ENCODE data around the gene TSEN34. TPM values are rescaled to one million over a fixed set of nuclear protein-coding genes. Genes with fewer than 3 reads are reported as not detected.

The TSEN34 gene
- 56.9 and 64.7 TPM in 2 replicates for total RNA-seq (2021)
- percentile 69 among the genes with signal in this experiment for Bru-seq, nascent RNA
- percentile 73 among the genes with signal in this experiment for BruChase-seq, experiment 1, labeled RNA remaining after a 2-hour chase
- percentile 87 among the genes with signal in this experiment for BruChase-seq, experiment 2, labeled RNA remaining after a 6-hour chase
- long read RNA-seq, transcript TSEN34-203 (4 exons, 1,349 nt): major isoform, 190 of 241 reads
- long read RNA-seq, transcript TSEN34-201 (5 exons, 2,294 nt): minor isoform, 27 of 241 reads
- long read RNA-seq, partial matches to known transcripts: 11 of 241 reads
- long read RNA-seq, other reads (novel, unspliced or antisense): 9 of 241 reads

DNA sequence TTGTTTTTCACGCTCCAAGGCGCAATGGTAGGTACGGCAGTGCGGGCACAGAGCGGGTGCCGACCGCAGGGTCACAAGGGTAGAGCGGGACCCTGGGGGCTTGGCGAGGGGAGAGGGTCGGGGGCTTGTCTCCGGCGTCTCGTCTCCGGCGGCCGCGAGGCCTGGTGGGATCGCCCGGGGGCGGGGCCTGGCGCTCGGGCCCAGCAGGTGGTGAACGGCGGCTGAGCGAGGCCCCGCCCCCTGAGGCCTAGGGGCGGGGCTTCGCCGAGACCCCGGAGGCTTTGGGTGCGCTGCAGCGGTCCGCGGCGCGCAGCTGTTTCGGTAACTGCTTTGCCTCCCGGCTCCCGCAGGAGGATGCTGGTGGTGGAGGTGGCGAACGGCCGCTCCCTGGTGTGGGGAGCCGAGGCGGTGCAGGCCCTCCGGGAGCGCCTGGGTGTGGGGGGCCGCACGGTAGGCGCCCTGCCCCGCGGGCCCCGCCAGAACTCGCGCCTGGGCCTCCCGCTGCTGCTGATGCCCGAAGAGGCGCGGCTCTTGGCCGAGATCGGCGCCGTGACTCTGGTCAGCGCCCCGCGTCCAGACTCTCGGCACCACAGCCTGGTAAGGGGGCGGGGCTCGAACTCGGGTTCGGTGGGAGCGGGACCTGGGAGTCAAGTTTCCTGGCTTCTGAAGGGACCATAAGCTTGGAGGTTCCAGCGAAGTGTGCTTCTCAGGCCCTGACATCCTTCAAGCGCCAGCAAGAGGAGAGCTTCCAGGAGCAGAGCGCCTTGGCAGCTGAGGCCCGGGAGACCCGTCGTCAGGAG lies at the start of gene TSEN34:
TSS of gene TSEN34 (plus strand) at position 298 of the 800 bp plus-strand sequence. CDS start at position 355, 57 bp downstream.
- ChIA-PET POLR2A (ENCODE audit: low non-redundant PET) (interaction anchor here (1.0 kb wide), 2 partner anchors 10 to 11 kb away, joined by 3 to 5 read pairs; partner anchors contain the start of gene RPS9), CTCF (no interaction called here)
- peak; percentile 85 for DNase-seq (ENCODE audit: low spot score)

DNA sequence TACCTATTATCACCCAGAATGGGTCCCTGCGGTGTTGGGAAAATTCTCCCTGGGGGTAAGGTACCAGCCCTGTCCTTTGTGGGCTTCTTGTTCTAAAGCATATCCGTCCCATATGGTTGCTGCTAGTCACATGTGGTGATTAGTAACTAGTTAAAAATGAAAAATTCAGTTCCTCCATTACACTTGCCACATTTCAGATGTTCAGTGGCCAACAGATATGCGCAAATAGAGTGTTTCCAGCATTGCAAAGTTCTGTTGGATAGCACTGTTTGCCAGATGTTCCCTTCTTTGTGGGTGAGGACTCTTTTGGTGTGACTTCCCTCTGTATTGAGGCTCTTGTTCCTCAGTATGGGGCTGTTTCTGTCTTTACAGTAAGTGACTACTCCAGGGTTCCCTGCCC lies 49.8 kb upstream of the TSEN34 start:
- BruUV-seq (replicated peaks): no TSS peak
- Histone ChIP-seq H3K27ac (ENCODE audit: low read depth, low read length, poor library complexity, severe bottlenecking) (no peak overlapping the region), H3K4me3 (ENCODE audit: low read depth, low read length, poor library complexity, severe bottlenecking) (no peak overlapping the region), H3K4me1 (ENCODE audit: insufficient read depth, low read length, poor library complexity, severe bottlenecking) (peaks cover 12% of the 10 kb centered on the region), H3K27me3 (replicated peaks; ENCODE audit: insufficient read depth, low read depth, low read length, poor library complexity) (no peaks in the 10 kb centered on the region), H3K9me3 (ENCODE audit: low read depth, low read length, poor library complexity, severe bottlenecking) (no peaks in the 10 kb centered on the region), H3K36me3 (ENCODE audit: insufficient read depth, low read length, poor library complexity, severe bottlenecking) (peaks cover 64% of the 10 kb centered on the region)
- POLR2A ChIA-PET (ENCODE audit: low non-redundant PET): no interaction called here
- intact Hi-C loops (cut with micrococcal nuclease; ENCODE audit: unreplicated experiment): no loop called here
- DNase-seq (ENCODE audit: low spot score): no peak
- no peak for TF ChIP-seq EZH2 (IDR thresholded peaks at IDR 0.05; ENCODE audit: borderline replicate concordance, low read depth, low read length, poor library complexity, severe bottlenecking)
- TF ChIP-seq, protein P1, sequence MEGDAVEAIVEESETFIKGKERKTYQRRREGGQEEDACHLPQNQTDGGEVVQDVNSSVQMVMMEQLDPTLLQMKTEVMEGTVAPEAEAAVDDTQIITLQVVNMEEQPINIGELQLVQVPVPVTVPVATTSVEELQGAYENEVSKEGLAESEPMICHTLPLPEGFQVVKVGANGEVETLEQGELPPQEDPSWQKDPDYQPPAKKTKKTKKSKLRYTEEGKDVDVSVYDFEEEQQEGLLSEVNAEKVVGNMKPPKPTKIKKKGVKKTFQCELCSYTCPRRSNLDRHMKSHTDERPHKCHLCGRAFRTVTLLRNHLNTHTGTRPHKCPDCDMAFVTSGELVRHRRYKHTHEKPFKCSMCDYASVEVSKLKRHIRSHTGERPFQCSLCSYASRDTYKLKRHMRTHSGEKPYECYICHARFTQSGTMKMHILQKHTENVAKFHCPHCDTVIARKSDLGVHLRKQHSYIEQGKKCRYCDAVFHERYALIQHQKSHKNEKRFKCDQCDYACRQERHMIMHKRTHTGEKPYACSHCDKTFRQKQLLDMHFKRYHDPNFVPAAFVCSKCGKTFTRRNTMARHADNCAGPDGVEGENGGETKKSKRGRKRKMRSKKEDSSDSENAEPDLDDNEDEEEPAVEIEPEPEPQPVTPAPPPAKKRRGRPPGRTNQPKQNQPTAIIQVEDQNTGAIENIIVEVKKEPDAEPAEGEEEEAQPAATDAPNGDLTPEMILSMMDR (conservative IDR thresholded peaks at IDR 0.05; ENCODE audit: low read depth, low read length): no peak
- CTCF ChIA-PET: no interaction called here

More for the DNA sequence above, at the start of gene TSEN34:
- intact Hi-C loops (cut with micrococcal nuclease; ENCODE audit: unreplicated experiment): no loop called here
- TSS peak; percentile 42 for BruUV-seq (replicated peaks)
- peaks cover 17% of the 10 kb centered on the region for H3K4me1 ChIP-seq (ENCODE audit: insufficient read depth, low read length, poor library complexity, severe bottlenecking)
- no peaks in the 10 kb centered on the region for H3K9me3 ChIP-seq (ENCODE audit: low read depth, low read length, poor library complexity, severe bottlenecking)
- H3K27ac ChIP-seq (ENCODE audit: low read depth, low read length, poor library complexity, severe bottlenecking): peak within 1 kb of the TSS; percentile 98
- H3K4me3 ChIP-seq (ENCODE audit: low read depth, low read length, poor library complexity, severe bottlenecking): peak within 1 kb of the TSS; percentile 91
- peaks cover 21% of the 10 kb centered on the region for H3K36me3 ChIP-seq (ENCODE audit: insufficient read depth, low read length, poor library complexity, severe bottlenecking)
- H3K27me3 ChIP-seq (replicated peaks; ENCODE audit: insufficient read depth, low read depth, low read length, poor library complexity): no peaks in the 10 kb centered on the region
- TF ChIP-seq EZH2 (IDR thresholded peaks at IDR 0.05; ENCODE audit: borderline replicate concordance, low read depth, low read length, poor library complexity, severe bottlenecking): no peak
- TF ChIP-seq, protein P1 (conservative IDR thresholded peaks at IDR 0.05; ENCODE audit: low read depth, low read length): no peak

DNA sequence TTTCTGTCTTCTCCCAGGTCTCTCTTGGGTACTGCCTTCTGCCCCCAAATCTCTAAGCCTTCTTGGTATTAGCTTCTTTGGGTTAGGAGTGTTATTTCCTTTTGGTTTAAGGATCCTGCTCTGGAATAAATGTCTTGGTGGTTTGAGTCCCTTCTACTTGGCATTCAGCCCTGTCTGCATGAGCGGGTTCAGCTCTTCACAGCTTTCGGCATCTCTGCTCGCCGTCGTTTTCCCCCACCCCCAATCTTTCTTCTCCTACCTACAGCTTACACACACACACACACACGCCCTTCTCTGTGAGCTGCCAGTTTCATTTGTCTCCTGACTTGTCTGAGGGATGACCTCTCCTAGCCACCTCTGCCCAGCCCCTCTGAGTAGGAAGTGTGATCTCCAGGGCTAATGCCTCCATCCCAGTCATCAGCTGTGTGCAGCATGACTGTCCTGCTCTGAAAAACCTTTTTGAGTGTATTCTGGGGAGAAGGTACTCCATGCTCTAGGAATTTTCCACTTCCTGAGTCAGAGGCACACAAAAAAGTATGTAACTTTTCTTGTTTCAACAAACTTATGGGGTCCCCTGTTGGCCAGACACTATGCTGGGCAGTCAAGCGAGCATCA lies 48.8 kb upstream of the TSEN34 start:
- ChIA-PET POLR2A (ENCODE audit: low non-redundant PET) (no interaction called here), CTCF (no interaction called here)
- BruUV-seq (replicated peaks): no TSS peak
- Histone ChIP-seq H3K27ac (ENCODE audit: low read depth, low read length, poor library complexity, severe bottlenecking) (no peak overlapping the region), H3K36me3 (ENCODE audit: insufficient read depth, low read length, poor library complexity, severe bottlenecking) (peaks cover 73% of the 10 kb centered on the region), H3K4me3 (ENCODE audit: low read depth, low read length, poor library complexity, severe bottlenecking) (no peak overlapping the region), H3K4me1 (ENCODE audit: insufficient read depth, low read length, poor library complexity, severe bottlenecking) (peaks cover 12% of the 10 kb centered on the region), H3K9me3 (ENCODE audit: low read depth, low read length, poor library complexity, severe bottlenecking) (no peaks in the 10 kb centered on the region), H3K27me3 (replicated peaks; ENCODE audit: insufficient read depth, low read depth, low read length, poor library complexity) (no peaks in the 10 kb centered on the region)
- no peak for DNase-seq (ENCODE audit: low spot score)
- intact Hi-C loops (cut with micrococcal nuclease; ENCODE audit: unreplicated experiment): no loop called here
- no peak for TF ChIP-seq EZH2 (IDR thresholded peaks at IDR 0.05; ENCODE audit: borderline replicate concordance, low read depth, low read length, poor library complexity, severe bottlenecking)
- TF ChIP-seq, protein P1 (conservative IDR thresholded peaks at IDR 0.05; ENCODE audit: low read depth, low read length): no peak
